ENCODE results near the gene SLC44A1.

Gene SLC44A1

GRCh38 chr9:105275938-105276337, 31.5 kb downstream of the SLC44A1 start:
- DNase-seq, result no peak

GRCh38 chr9:105278751-105279150, 34.3 kb downstream of the SLC44A1 start:
- no peak for DNase-seq

- no peak for DNase-seq
Measured at GRCh38 chr9:105280691-105281090, 36.2 kb downstream of the SLC44A1 start.

GRCh38 chr9:105281272-105281671, 36.8 kb downstream of the SLC44A1 start:
- DNase-seq, result no peak

- DNase-seq, result no peak
Measured at GRCh38 chr9:105281926-105282325, 37.5 kb downstream of the SLC44A1 start.

GRCh38 chr9:105282870-105283621, 38.6 kb downstream of the SLC44A1 start:
- no peak for DNase-seq

- no peak for DNase-seq
Measured at GRCh38 chr9:105283795-105284194, 39.3 kb downstream of the SLC44A1 start.

- DNase-seq, result no peak
Measured at GRCh38 chr9:105284463-105284862, 40.0 kb downstream of the SLC44A1 start.

GRCh38 chr9:105286098-105286497, 41.6 kb downstream of the SLC44A1 start:
- no peak for DNase-seq

GRCh38 chr9:105289305-105289704, 44.9 kb downstream of the SLC44A1 start:
- no peak for DNase-seq

- DNase-seq, result no peak
Measured at GRCh38 chr9:105290418-105290817, 46.0 kb downstream of the SLC44A1 start.

- no peak for DNase-seq
Measured at GRCh38 chr9:105290954-105291353, 46.5 kb downstream of the SLC44A1 start.

- no peak for DNase-seq
Measured at GRCh38 chr9:105291422-105291859, 47.0 kb downstream of the SLC44A1 start.

GRCh38 chr9:105291938-105292337, 47.5 kb downstream of the SLC44A1 start:
- DNase-seq, result no peak

GRCh38 chr9:105293408-105293807, 49.0 kb downstream of the SLC44A1 start:
- DNase-seq, result no peak

GRCh38 chr9:105295201-105295550, 50.7 kb downstream of the SLC44A1 start:
- DNase-seq, result no peak

- DNase-seq, result no peak
Measured at GRCh38 chr9:105295986-105296385, 51.5 kb downstream of the SLC44A1 start.

- DNase-seq, result no peak
Measured at GRCh38 chr9:105296445-105296844, 52.0 kb downstream of the SLC44A1 start.

- no peak for DNase-seq
Measured at GRCh38 chr9:105296877-105297287, 52.4 kb downstream of the SLC44A1 start.

GRCh38 chr9:105297442-105298075, 53.1 kb downstream of the SLC44A1 start:
- DNase-seq, result no peak

GRCh38 chr9:105299190-105299854, 54.9 kb downstream of the SLC44A1 start:
- DNase-seq, result no peak

GRCh38 chr9:105302728-105303127, 58.3 kb downstream of the SLC44A1 start:
- DNase-seq, result no peak

- DNase-seq, result no peak
Measured at GRCh38 chr9:105305856-105306255, 61.4 kb downstream of the SLC44A1 start.
